Liver (tissue), 9 donors: ENCODE results near the gene LPCAT1. TPM values are rescaled to one million over a fixed set of nuclear protein-coding genes. Genes with fewer than 3 reads are reported as not detected.

Source experiments
- DNase-seq: peaks from one replicate; pipeline ENCODE4 v3.0.0-alpha.2; 2017; ENCODE audit warnings: low spot score
- H3K27ac ChIP-seq, 2 donors: one replicate each; pipeline ENCODE4 v1.7.0; 2013; ENCODE audit warnings: inconsistent platforms in 2 of 2, low read length in 2 of 2, control low read depth in 1 of 2, low read depth in 1 of 2, mild to moderate bottlenecking in 1 of 2
- H3K27me3 ChIP-seq, 4 donors: one replicate each; pipeline versions ENCODE4 v1.6.1 to v1.7.0; 2013; ENCODE audit warnings: low read length in 3 of 4, inconsistent platforms in 1 of 4, mild to moderate bottlenecking in 1 of 4, moderate library complexity in 1 of 4; ENCODE audit not compliant: control insufficient read depth in 4 of 4, insufficient read depth in 4 of 4
- H3K36me3 ChIP-seq, 4 donors: one replicate each; pipeline versions ENCODE4 v1.6.1 to v1.7.0; 2013; ENCODE audit warnings: low read length in 3 of 4, mild to moderate bottlenecking in 3 of 4, low read depth in 1 of 4, moderate library complexity in 1 of 4; ENCODE audit not compliant: control insufficient read depth in 4 of 4, insufficient read depth in 3 of 4
- H3K4me1 ChIP-seq, 4 donors: one replicate each; pipeline versions ENCODE4 v1.6.1 to v1.7.0; 2013; ENCODE audit warnings: low read length in 3 of 4, mild to moderate bottlenecking in 3 of 4, moderate library complexity in 1 of 4; ENCODE audit not compliant: control insufficient read depth in 4 of 4, insufficient read depth in 4 of 4
- H3K4me3 ChIP-seq, 3 donors: one replicate each; pipeline versions ENCODE4 v1.6.1 to v1.7.0; 2013; ENCODE audit warnings: low read length in 3 of 3, control low read depth in 1 of 3, low read depth in 1 of 3, mild to moderate bottlenecking in 1 of 3
- H3K9ac ChIP-seq, 2 donors: one replicate each; pipeline ENCODE4 v1.7.0; 2013; ENCODE audit warnings: low read length in 2 of 2, mild to moderate bottlenecking in 2 of 2, moderate library complexity in 2 of 2, control low read depth in 1 of 2, low read depth in 1 of 2
- H3K9me3 ChIP-seq, 4 donors: one replicate each; pipeline versions ENCODE4 v1.6.1 to v1.7.0; 2013; ENCODE audit warnings: low read length in 3 of 4; ENCODE audit not compliant: control insufficient read depth in 4 of 4
- CTCF ChIP-seq: fragments of 150-350 bp; IDR thresholded peaks from 2 replicates; pipeline ENCODE4 v1.5.1; 2017; ENCODE audit warnings: improper control_type of control experiment, low read depth, low read length; ENCODE audit not compliant: missing input control
- EGR1 ChIP-seq, 2 donors: IDR thresholded peaks; 2 replicates each; pipeline ENCODE4 v1.6.1; 2016 to 2018; ENCODE audit warnings: antibody characterized with exemption in 2 of 2, low read depth in 2 of 2
- FOXA2 ChIP-seq: IDR thresholded peaks from 2 replicates; pipeline ENCODE4 v1.6.1; 2016; ENCODE audit warnings: antibody characterized with exemption
- GABPA ChIP-seq, 2 donors: IDR thresholded peaks in 1 of 2; conservative IDR thresholded peaks in 1 of 2; 2 replicates each; pipeline ENCODE4 v1.6.1; 2016; ENCODE audit warnings: antibody characterized with exemption in 2 of 2, mild to moderate bottlenecking in 1 of 2, moderate library complexity in 1 of 2
- HNF4A ChIP-seq, 2 donors: conservative IDR thresholded peaks; 2 replicates each; pipeline ENCODE4 v1.6.1; 2016; ENCODE audit warnings: antibody characterized with exemption in 2 of 2, mild to moderate bottlenecking in 2 of 2
- HNF4G ChIP-seq: IDR thresholded peaks from 2 replicates; pipeline ENCODE4 v1.6.1; 2016; ENCODE audit warnings: antibody characterized with exemption
- NR2F2 ChIP-seq: IDR thresholded peaks from 2 replicates; pipeline ENCODE4 v1.6.1; 2016; ENCODE audit warnings: antibody characterized with exemption
- RAD21 ChIP-seq, 2 donors: IDR thresholded peaks; 2 replicates each; pipeline ENCODE4 v1.6.1; 2016; ENCODE audit warnings: antibody characterized with exemption in 2 of 2, mild to moderate bottlenecking in 2 of 2
- RXRA ChIP-seq, 2 donors: IDR thresholded peaks; 2 replicates each; pipeline ENCODE4 v1.6.1; 2017 to 2018; ENCODE audit warnings: antibody characterized with exemption in 2 of 2, mild to moderate bottlenecking in 1 of 2
- SP1 ChIP-seq: IDR thresholded peaks from 2 replicates; pipeline ENCODE4 v1.6.1; 2018; ENCODE audit warnings: antibody characterized with exemption, mild to moderate bottlenecking
- YY1 ChIP-seq: IDR thresholded peaks from 2 replicates; pipeline ENCODE4 v1.6.1; 2016; ENCODE audit warnings: antibody characterized with exemption, mild to moderate bottlenecking
- WGBS: extraction: QIAGEN DNeasy Blood & Tissue Kit; methylation state at CpG from one replicate; pipeline ENCODE4 v1.1.7; 2013; 5-methylcytosine and 5-hydroxymethylcytosine counted together
- polyA plus RNA-seq, 2 donors: library from polyadenylated mRNA; stranded (reverse) in 1 of 2; unstranded in 1 of 2; fragments of 200-250 nt in 1 of 2; fragments of >200 nt in 1 of 2; fragmentation: Nextera tagmentation in 1 of 2; extraction: Ambion mirVana in 1 of 2; gene quantifications; one replicate each; pipeline versions ENCODE4 v1.2.1 to v1.2.3, GENCODE V29; 2013 to 2015
- total RNA-seq, 2 donors: library from RNA; depleted of rRNA; stranded (reverse); fragments of >200 nt; gene quantifications; one replicate each; pipeline ENCODE4 v1.2.3, GENCODE V29; 2014
- TF ChIP-seq, protein P1 (sequence below): IDR thresholded peaks from 2 replicates; pipeline ENCODE4 v1.6.1; 2016; ENCODE audit warnings: antibody characterized with exemption, mild to moderate bottlenecking
- TF ChIP-seq, protein P2 (sequence below): IDR thresholded peaks from 2 replicates; pipeline ENCODE4 v1.6.1; 2016; ENCODE audit warnings: antibody characterized with exemption
- TF ChIP-seq, protein P3 (sequence below): IDR thresholded peaks from 2 replicates; pipeline ENCODE4 v1.6.1; 2016; ENCODE audit warnings: antibody characterized with exemption
- TF ChIP-seq, protein P4 (sequence below): IDR thresholded peaks from 2 replicates; pipeline ENCODE4 v1.6.1; 2016; ENCODE audit warnings: antibody characterized with exemption
- donor health status: healthy.
- donor health status: healthy.
- donor health status: healthy.
- donor health status: healthy.
- donor health status: healthy.

LPCAT1 gene
- total and polyA plus RNA-seq, 4 donors: 1.5 to 12.8 (median 9.9) TPM

GRCh38 chr5:1507961-1508658 lies 15.7 kb downstream of the LPCAT1 start:
- peaks cover 0 to 3% (median 2%) of the 10 kb centered on the region in 4 donors for H3K36me3 ChIP-seq
- H3K4me3 ChIP-seq: no peak overlapping the region
- TF ChIP-seq RAD21 (IDR thresholded peaks at IDR 0.05): no peak
- TF ChIP-seq SP1: no peak
- TF ChIP-seq, protein P1, sequence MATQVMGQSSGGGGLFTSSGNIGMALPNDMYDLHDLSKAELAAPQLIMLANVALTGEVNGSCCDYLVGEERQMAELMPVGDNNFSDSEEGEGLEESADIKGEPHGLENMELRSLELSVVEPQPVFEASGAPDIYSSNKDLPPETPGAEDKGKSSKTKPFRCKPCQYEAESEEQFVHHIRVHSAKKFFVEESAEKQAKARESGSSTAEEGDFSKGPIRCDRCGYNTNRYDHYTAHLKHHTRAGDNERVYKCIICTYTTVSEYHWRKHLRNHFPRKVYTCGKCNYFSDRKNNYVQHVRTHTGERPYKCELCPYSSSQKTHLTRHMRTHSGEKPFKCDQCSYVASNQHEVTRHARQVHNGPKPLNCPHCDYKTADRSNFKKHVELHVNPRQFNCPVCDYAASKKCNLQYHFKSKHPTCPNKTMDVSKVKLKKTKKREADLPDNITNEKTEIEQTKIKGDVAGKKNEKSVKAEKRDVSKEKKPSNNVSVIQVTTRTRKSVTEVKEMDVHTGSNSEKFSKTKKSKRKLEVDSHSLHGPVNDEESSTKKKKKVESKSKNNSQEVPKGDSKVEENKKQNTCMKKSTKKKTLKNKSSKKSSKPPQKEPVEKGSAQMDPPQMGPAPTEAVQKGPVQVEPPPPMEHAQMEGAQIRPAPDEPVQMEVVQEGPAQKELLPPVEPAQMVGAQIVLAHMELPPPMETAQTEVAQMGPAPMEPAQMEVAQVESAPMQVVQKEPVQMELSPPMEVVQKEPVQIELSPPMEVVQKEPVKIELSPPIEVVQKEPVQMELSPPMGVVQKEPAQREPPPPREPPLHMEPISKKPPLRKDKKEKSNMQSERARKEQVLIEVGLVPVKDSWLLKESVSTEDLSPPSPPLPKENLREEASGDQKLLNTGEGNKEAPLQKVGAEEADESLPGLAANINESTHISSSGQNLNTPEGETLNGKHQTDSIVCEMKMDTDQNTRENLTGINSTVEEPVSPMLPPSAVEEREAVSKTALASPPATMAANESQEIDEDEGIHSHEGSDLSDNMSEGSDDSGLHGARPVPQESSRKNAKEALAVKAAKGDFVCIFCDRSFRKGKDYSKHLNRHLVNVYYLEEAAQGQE: no peak
- no peak for TF ChIP-seq HNF4A (conservative IDR thresholded peaks at IDR 0.05)
- no peak for TF ChIP-seq FOXA2
- TF ChIP-seq, protein P2, sequence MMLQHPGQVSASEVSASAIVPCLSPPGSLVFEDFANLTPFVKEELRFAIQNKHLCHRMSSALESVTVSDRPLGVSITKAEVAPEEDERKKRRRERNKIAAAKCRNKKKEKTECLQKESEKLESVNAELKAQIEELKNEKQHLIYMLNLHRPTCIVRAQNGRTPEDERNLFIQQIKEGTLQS: no peak
- no peak for TF ChIP-seq GABPA (IDR thresholded peaks at IDR 0.05 in 1 of 2, conservative IDR thresholded peaks at IDR 0.05 in 1 of 2)
- no peaks in the 10 kb centered on the region for H3K27me3 ChIP-seq
- no peaks in the 10 kb centered on the region for H3K9me3 ChIP-seq
- no peaks in the 10 kb centered on the region for H3K4me1 ChIP-seq
- H3K27ac ChIP-seq: no peak overlapping the region
- DNase-seq: no peak
- WGBS: 93% methylated on average over 23 of the region's 23 CpGs
- H3K9ac ChIP-seq: no peak overlapping the region

DNA sequence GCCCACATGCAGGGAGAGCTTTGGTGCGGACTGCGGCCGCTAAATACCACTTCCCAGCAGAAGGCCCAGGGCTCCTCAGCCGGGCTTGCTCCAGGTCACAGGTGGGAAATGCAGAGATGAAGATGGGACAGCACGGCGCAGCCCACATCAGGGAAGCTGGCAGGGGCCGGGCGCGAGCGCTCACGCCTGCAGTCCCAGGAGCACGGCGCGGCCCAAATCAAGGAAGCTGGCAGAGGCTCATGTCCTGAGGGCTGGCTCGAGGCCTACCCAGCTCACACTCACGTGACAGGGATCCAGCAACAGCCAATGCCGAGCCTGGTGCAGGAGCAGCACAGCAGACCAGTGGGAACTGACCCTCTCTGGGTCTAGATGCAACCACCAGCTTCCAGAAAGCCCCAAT lies 16.3 kb downstream of the LPCAT1 start:
- Histone ChIP-seq H3K4me1 (no peaks in the 10 kb centered on the region), H3K27me3 (no peaks in the 10 kb centered on the region), H3K9me3 (no peaks in the 10 kb centered on the region), H3K9ac (no peak overlapping the region), H3K27ac (no peak overlapping the region), H3K36me3 (peaks cover 0 to 3% (median 1%) of the 10 kb centered on the region in 4 donors), H3K4me3 (no peak overlapping the region)
- WGBS: 94% methylated on average over 17 of the region's 17 CpGs
- TF ChIP-seq RAD21 (IDR thresholded peaks at IDR 0.05) (no peak), CTCF (no peak), HNF4G (no peak), GABPA (IDR thresholded peaks at IDR 0.05 in 1 of 2, conservative IDR thresholded peaks at IDR 0.05 in 1 of 2) (no peak), HNF4A (conservative IDR thresholded peaks at IDR 0.05) (no peak), EGR1 (IDR thresholded peaks at IDR 0.05; ENCODE audit: low read depth in 2 of 2) (no peak), RXRA (IDR thresholded peaks at IDR 0.05) (no peak), YY1 (no peak), SP1 (no peak), NR2F2 (no peak)
- TF ChIP-seq, protein P1: no peak
- TF ChIP-seq, protein P3, sequence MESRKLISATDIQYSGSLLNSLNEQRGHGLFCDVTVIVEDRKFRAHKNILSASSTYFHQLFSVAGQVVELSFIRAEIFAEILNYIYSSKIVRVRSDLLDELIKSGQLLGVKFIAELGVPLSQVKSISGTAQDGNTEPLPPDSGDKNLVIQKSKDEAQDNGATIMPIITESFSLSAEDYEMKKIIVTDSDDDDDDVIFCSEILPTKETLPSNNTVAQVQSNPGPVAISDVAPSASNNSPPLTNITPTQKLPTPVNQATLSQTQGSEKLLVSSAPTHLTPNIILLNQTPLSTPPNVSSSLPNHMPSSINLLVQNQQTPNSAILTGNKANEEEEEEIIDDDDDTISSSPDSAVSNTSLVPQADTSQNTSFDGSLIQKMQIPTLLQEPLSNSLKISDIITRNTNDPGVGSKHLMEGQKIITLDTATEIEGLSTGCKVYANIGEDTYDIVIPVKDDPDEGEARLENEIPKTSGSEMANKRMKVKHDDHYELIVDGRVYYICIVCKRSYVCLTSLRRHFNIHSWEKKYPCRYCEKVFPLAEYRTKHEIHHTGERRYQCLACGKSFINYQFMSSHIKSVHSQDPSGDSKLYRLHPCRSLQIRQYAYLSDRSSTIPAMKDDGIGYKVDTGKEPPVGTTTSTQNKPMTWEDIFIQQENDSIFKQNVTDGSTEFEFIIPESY: no peak
- TF ChIP-seq, protein P4, sequence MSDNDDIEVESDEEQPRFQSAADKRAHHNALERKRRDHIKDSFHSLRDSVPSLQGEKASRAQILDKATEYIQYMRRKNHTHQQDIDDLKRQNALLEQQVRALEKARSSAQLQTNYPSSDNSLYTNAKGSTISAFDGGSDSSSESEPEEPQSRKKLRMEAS: no peak
- TF ChIP-seq, protein P2: no peak
- no peak for DNase-seq
